ENCODE data around the gene TTLL7.

- TF ChIP-seq CTCF (IDR thresholded peaks at IDR 0.05) (no peak), POLR2A (IDR thresholded peaks at IDR 0.05) (no peak)
Measured at GRCh38 chr1:83845437-83846071, 153.4 kb downstream of the TTLL7 start.

Measured in vagina (tissue), 2 donors.